ENCODE measurements around the gene ASB15. TPM values are rescaled to one million over a fixed set of nuclear protein-coding genes. Genes with fewer than 3 reads are reported as not detected.

Gene ASB15
- total RNA-seq, 2 experiments from 2014 or later, result not detected

DNA sequence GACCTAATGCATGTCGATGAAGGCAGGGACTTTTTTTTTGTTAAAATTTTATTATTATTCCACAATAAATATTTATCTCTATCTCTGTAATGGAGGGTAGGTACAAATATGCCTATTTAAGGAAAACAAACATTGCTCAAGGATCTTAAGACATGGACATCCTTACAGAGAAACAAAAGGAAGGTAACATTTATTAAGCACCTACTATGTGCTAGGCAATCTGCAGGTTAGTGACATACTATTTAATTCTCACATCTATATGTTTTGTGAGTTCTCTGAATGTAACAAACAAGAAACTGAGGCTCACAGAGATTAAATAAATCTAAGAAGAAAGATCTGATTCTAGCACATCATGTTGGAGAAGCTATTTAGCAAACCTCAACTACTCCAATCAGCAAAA lies 86.1 kb downstream of the ASB15 start:
- Mint-ChIP-seq H3K4me1 (no peaks in the 10 kb centered on the region), H3K9me3 (ENCODE audit: low read depth) (no peaks in the 10 kb centered on the region), H3K36me3 (peaks cover 23% of the 10 kb centered on the region), H3K4me3 (no peak overlapping the region), H3K27me3 (no peaks in the 10 kb centered on the region), H3K27ac (no peak overlapping the region)
- DNase-seq (no peak), ATAC-seq (no peak)
- CTCF ChIA-PET, result interaction anchor here (1.2 kb wide), 1 partner anchor 14 kb away, joined by 4 read pairs; no protein-coding TSS in a partner anchor

Other genes with a start within 250 kb of the ASB15 start
- under 1 TPM in 1 of 2 experiments, not detected in 1; 0.07 TPM for gene IQUB, start 67.2 kb upstream of the ASB15 start, total RNA-seq
- 10 to 100 TPM; 39.7 to 49.7 TPM for gene NDUFA5, start 44.0 kb upstream of the ASB15 start, total RNA-seq
- not detected for gene LMOD2, start 54.0 kb downstream of the ASB15 start, total RNA-seq
- gene WASL, start 147.2 kb downstream of the ASB15 start, total RNA-seq, result 1 to 10 TPM; 7.6 to 7.8 TPM
- not detected for gene HYAL4, start 243.3 kb downstream of the ASB15 start, total RNA-seq

Data from activated CD8-positive, alpha-beta memory T cell treated with anti-CD3 and anti-CD28 coated beads, Interleukin-2, amount 10 ng/mL, durations not matched to agents 7 days and 5 days (primary cell).